HepG2 (cell line): Measurements from ENCODE around the gene LITAF.

Source experiments
- EP300 ChIP-seq, 3 experiments: sonication (generic) in 1 of 3; formaldehyde crosslinking in 1 of 3; IDR thresholded peaks; 2 replicates each; pipeline versions ENCODE4 v1.5.1 to v1.6.1; 2011 to 2020; ENCODE audit warnings: low read depth in 2 of 3, low read length in 2 of 3, borderline replicate concordance in 1 of 3, improper control_type of control experiment in 1 of 3, mild to moderate bottlenecking in 1 of 3, missing genetic modification reagents in 1 of 3, moderate library complexity in 1 of 3
- EZH2 ChIP-seq: conservative IDR thresholded peaks from 2 replicates; pipeline ENCODE4 v1.6.1; 2012; ENCODE audit warnings: mild to moderate bottlenecking, low read depth, low read length, moderate library complexity
- NONO ChIP-seq, 2 experiments: fragments of 450-650 bp in 1 of 2; sonication (generic) in 1 of 2; formaldehyde crosslinking in 1 of 2; IDR thresholded peaks in 1 of 2; conservative IDR thresholded peaks in 1 of 2; 2 replicates each; pipeline versions ENCODE4 v1.6.1 to v1.8.0; 2017 to 2022; ENCODE audit warnings: mild to moderate bottlenecking in 1 of 2, missing genetic modification reagents in 1 of 2, moderate library complexity in 1 of 2
- TF ChIP-seq, protein P1 (sequence below): sonication (generic); formaldehyde crosslinking; IDR thresholded peaks from 2 replicates; pipeline ENCODE4 v1.5.0; 2020; ENCODE audit warnings: mild to moderate bottlenecking, missing genetic modification reagents, moderate library complexity
- TF ChIP-seq, protein P2 (sequence below): sonication (generic); formaldehyde crosslinking; IDR thresholded peaks from 2 replicates; pipeline ENCODE4 v1.4.0; 2020; ENCODE audit warnings: missing genetic modification reagents, mild to moderate bottlenecking, borderline replicate concordance
- TF ChIP-seq, protein P3 (sequence below): sonication (generic); formaldehyde crosslinking; IDR thresholded peaks from 2 replicates; pipeline ENCODE4 v1.4.0; 2020; ENCODE audit warnings: mild to moderate bottlenecking, missing genetic modification reagents, borderline replicate concordance
- TF ChIP-seq, protein P4 (sequence below), 2 experiments: IDR thresholded peaks; 2 replicates each; pipeline ENCODE4 v1.6.1; 2011 to 2012; ENCODE audit warnings: low read length in 2 of 2, borderline replicate concordance in 1 of 2, low read depth in 1 of 2, mild to moderate bottlenecking in 1 of 2, moderate library complexity in 1 of 2

DNA sequence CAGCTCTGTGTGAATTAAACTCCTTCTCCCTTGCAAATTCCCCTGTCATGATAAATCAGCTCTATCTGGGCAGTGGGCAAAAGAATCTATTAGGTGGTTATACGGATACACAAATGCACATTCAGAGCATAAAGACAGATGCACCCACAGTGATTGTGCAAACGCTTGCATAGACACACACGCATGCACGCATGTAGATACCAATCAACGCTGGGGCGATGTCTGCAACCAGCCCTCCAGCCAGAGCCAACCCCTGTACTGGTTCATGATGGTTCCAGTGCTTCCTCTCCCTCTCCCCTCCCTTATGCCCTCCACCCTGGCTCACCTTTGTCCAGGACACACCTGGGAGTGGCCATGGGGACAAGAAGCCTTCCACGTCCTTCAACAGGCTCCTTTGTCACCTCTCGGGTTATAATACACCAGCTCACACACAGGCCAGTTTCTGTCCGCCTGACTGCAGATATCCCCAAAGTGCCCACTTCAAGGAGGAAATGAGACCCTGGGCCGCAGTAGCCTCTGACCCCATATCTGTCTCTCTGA is 48.5 kb upstream of the LITAF start:
- TF ChIP-seq, protein P1, sequence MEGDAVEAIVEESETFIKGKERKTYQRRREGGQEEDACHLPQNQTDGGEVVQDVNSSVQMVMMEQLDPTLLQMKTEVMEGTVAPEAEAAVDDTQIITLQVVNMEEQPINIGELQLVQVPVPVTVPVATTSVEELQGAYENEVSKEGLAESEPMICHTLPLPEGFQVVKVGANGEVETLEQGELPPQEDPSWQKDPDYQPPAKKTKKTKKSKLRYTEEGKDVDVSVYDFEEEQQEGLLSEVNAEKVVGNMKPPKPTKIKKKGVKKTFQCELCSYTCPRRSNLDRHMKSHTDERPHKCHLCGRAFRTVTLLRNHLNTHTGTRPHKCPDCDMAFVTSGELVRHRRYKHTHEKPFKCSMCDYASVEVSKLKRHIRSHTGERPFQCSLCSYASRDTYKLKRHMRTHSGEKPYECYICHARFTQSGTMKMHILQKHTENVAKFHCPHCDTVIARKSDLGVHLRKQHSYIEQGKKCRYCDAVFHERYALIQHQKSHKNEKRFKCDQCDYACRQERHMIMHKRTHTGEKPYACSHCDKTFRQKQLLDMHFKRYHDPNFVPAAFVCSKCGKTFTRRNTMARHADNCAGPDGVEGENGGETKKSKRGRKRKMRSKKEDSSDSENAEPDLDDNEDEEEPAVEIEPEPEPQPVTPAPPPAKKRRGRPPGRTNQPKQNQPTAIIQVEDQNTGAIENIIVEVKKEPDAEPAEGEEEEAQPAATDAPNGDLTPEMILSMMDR (CRISPR knock-in tag), result no peak
- no peak for TF ChIP-seq EZH2
- no peak for TF ChIP-seq EP300 (IDR thresholded peaks at IDR 0.05; ENCODE audit: low read depth in 2 of 2, low read length in 2 of 2)
- no peak for TF ChIP-seq EP300 (CRISPR knock-in tag; IDR thresholded peaks at IDR 0.05; ENCODE audit: borderline replicate concordance)
- TF ChIP-seq, protein P2, sequence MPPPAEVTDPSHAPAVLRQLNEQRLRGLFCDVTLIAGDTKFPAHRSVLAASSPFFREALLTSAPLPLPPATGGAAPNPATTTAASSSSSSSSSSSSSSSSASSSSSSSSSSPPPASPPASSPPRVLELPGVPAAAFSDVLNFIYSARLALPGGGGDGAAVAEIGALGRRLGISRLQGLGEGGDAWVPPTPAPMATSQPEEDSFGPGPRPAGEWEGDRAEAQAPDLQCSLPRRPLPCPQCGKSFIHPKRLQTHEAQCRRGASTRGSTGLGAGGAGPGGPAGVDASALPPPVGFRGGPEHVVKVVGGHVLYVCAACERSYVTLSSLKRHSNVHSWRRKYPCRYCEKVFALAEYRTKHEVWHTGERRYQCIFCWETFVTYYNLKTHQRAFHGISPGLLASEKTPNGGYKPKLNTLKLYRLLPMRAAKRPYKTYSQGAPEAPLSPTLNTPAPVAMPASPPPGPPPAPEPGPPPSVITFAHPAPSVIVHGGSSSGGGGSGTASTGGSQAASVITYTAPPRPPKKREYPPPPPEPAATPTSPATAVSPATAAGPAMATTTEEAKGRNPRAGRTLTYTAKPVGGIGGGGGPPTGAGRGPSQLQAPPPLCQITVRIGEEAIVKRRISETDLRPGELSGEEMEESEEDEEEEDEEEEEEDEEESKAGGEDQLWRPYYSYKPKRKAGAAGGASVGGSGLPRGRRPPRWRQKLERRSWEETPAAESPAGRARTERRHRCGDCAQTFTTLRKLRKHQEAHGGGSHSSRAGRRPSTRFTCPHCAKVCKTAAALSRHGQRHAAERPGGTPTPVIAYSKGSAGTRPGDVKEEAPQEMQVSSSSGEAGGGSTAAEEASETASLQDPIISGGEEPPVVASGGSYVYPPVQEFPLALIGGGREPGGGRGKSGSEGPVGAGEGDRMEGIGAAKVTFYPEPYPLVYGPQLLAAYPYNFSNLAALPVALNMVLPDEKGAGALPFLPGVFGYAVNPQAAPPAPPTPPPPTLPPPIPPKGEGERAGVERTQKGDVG, result no peak
- no peak for TF ChIP-seq NONO (IDR thresholded peaks at IDR 0.05)
- TF ChIP-seq NONO (CRISPR knock-in tag; conservative IDR thresholded peaks at IDR 0.05), result no peak
- TF ChIP-seq, protein P3, sequence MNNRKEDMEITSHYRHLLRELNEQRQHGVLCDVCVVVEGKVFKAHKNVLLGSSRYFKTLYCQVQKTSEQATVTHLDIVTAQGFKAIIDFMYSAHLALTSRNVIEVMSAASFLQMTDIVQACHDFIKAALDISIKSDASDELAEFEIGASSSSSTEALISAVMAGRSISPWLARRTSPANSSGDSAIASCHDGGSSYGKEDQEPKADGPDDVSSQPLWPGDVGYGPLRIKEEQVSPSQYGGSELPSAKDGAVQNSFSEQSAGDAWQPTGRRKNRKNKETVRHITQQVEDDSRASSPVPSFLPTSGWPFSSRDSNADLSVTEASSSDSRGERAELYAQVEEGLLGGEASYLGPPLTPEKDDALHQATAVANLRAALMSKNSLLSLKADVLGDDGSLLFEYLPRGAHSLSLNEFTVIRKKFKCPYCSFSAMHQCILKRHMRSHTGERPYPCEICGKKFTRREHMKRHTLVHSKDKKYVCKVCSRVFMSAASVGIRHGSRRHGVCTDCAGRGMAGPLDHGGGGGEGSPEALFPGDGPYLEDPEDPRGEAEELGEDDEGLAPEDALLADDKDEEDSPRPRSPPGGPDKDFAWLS (CRISPR knock-in tag), result no peak
- TF ChIP-seq, protein P4, sequence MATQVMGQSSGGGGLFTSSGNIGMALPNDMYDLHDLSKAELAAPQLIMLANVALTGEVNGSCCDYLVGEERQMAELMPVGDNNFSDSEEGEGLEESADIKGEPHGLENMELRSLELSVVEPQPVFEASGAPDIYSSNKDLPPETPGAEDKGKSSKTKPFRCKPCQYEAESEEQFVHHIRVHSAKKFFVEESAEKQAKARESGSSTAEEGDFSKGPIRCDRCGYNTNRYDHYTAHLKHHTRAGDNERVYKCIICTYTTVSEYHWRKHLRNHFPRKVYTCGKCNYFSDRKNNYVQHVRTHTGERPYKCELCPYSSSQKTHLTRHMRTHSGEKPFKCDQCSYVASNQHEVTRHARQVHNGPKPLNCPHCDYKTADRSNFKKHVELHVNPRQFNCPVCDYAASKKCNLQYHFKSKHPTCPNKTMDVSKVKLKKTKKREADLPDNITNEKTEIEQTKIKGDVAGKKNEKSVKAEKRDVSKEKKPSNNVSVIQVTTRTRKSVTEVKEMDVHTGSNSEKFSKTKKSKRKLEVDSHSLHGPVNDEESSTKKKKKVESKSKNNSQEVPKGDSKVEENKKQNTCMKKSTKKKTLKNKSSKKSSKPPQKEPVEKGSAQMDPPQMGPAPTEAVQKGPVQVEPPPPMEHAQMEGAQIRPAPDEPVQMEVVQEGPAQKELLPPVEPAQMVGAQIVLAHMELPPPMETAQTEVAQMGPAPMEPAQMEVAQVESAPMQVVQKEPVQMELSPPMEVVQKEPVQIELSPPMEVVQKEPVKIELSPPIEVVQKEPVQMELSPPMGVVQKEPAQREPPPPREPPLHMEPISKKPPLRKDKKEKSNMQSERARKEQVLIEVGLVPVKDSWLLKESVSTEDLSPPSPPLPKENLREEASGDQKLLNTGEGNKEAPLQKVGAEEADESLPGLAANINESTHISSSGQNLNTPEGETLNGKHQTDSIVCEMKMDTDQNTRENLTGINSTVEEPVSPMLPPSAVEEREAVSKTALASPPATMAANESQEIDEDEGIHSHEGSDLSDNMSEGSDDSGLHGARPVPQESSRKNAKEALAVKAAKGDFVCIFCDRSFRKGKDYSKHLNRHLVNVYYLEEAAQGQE (IDR thresholded peaks at IDR 0.05; ENCODE audit: borderline replicate concordance in 1 of 2, low read depth in 1 of 2, low read length in 2 of 2), result no peak
